CD14-positive monocyte (primary cell): Measurements from ENCODE around the gene ARFGAP3. TPM values are rescaled to one million over a fixed set of nuclear protein-coding genes. Genes with fewer than 3 reads are reported as not detected.

Experiments
- DNase-seq, 3 donors: peaks; one replicate each; pipeline ENCODE4 v3.0.0-alpha.2; 2011 to 2022
- H2AFZ ChIP-seq: 2 replicates; pipeline ENCODE4 v1.6.0; 2012; ENCODE audit warnings: mild to moderate bottlenecking, low read depth, low read length, inconsistent platforms; ENCODE audit not compliant: insufficient read depth, poor library complexity, severe bottlenecking
- H3K27ac ChIP-seq, 2 donors: 1 replicate in 1 of 2; 2 replicates in 1 of 2; pipeline ENCODE4 v1.5.1; 2012 to 2013; ENCODE audit warnings: low read length in 2 of 2, control low read depth in 1 of 2, inconsistent platforms in 1 of 2, low read depth in 1 of 2, mild to moderate bottlenecking in 1 of 2
- H3K27me3 ChIP-seq, 2 donors: one replicate each; pipeline versions ENCODE4 v1.6.0 to v1.6.1; 2011 to 2013; ENCODE audit warnings: low read length in 2 of 2; ENCODE audit not compliant: control insufficient read depth in 2 of 2, insufficient read depth in 2 of 2
- H3K36me3 ChIP-seq, 2 donors: replicated peaks in 1 of 2; 1 replicate in 1 of 2; 2 replicates in 1 of 2; pipeline versions ENCODE4 v1.5.1 to v1.6.1; 2012 to 2013; ENCODE audit warnings: low read length in 2 of 2, control low read depth in 1 of 2, inconsistent platforms in 1 of 2, mild to moderate bottlenecking in 1 of 2; ENCODE audit not compliant: insufficient read depth in 2 of 2, control insufficient read depth in 1 of 2
- H3K4me1 ChIP-seq, 2 donors: 1 replicate in 1 of 2; 2 replicates in 1 of 2; pipeline versions ENCODE4 v1.5.1 to v1.6.1; 2012 to 2013; ENCODE audit warnings: low read length in 2 of 2, control low read depth in 1 of 2, inconsistent platforms in 1 of 2, mild to moderate bottlenecking in 1 of 2, moderate library complexity in 1 of 2; ENCODE audit not compliant: insufficient read depth in 2 of 2, control insufficient read depth in 1 of 2
- H3K4me2 ChIP-seq: replicated peaks from 2 replicates; pipeline ENCODE3; 2012; ENCODE audit warnings: low read length, moderate library complexity, mild to moderate bottlenecking; ENCODE audit not compliant: poor library complexity, severe bottlenecking; ENCODE audit errors: extremely low read depth
- H3K4me3 ChIP-seq, 3 experiments: fragments of 200-600 bp in 1 of 3; sonication (generic) in 1 of 3; replicated peaks in 1 of 3; 1 replicate in 2 of 3; 2 replicates in 1 of 3; pipeline ENCODE4 v1.5.1; 2011 to 2013; ENCODE audit warnings: low read length in 3 of 3, mild to moderate bottlenecking in 3 of 3, control low read depth in 2 of 3, low read depth in 2 of 3, inconsistent platforms in 1 of 3, moderate library complexity in 1 of 3
- H3K79me2 ChIP-seq: 2 replicates; pipeline ENCODE4 v1.6.0; 2012; ENCODE audit warnings: mild to moderate bottlenecking, control low read depth, inconsistent platforms, low read length, moderate library complexity; ENCODE audit not compliant: insufficient read depth
- H3K9ac ChIP-seq: 2 replicates; pipeline ENCODE4 v1.6.0; 2017; ENCODE audit warnings: low read length, mild to moderate bottlenecking; ENCODE audit not compliant: insufficient read depth, poor library complexity, severe bottlenecking
- H3K9me3 ChIP-seq, 2 donors: replicated peaks in 1 of 2; 1 replicate in 1 of 2; 2 replicates in 1 of 2; pipeline versions ENCODE4 v1.5.1 to v1.6.1; 2012 to 2013; ENCODE audit warnings: low read length in 2 of 2, control low read depth in 1 of 2; ENCODE audit not compliant: control insufficient read depth in 1 of 2, insufficient read depth in 1 of 2
- H4K20me1 ChIP-seq: 2 replicates; pipeline ENCODE4 v1.6.0; 2012; ENCODE audit warnings: mild to moderate bottlenecking, low read length, control low read depth, moderate library complexity; ENCODE audit not compliant: insufficient read depth
- H3K27ac Mint-ChIP-seq, 7 donors: one replicate each; pipeline ENCODE4 v1.8.0; 2020; ENCODE audit warnings: mild to moderate bottlenecking in 7 of 7, mixed read lengths in 7 of 7, moderate library complexity in 6 of 7, inconsistent platforms in 2 of 7
- H3K27me3 Mint-ChIP-seq, 3 donors: one replicate each; pipeline ENCODE4 v1.8.0; 2021 to 2022; ENCODE audit warnings: low read depth in 3 of 3, mild to moderate bottlenecking in 3 of 3, mixed read lengths in 3 of 3, moderate library complexity in 3 of 3, inconsistent platforms in 1 of 3
- H3K36me3 Mint-ChIP-seq, 2 donors: one replicate each; pipeline ENCODE4 v1.8.0; 2020; ENCODE audit warnings: mixed read lengths in 2 of 2, inconsistent platforms in 1 of 2, mild to moderate bottlenecking in 1 of 2
- H3K4me1 Mint-ChIP-seq: one replicate; pipeline ENCODE4 v1.8.0; 2020; ENCODE audit warnings: mild to moderate bottlenecking, mixed read lengths
- H3K4me3 Mint-ChIP-seq, 2 donors: one replicate each; pipeline ENCODE4 v1.8.0; 2020; ENCODE audit warnings: mild to moderate bottlenecking in 2 of 2, mixed read lengths in 2 of 2, moderate library complexity in 1 of 2
- H3K9me3 Mint-ChIP-seq, 7 donors: one replicate each; pipeline ENCODE4 v1.8.0; 2020 to 2022; ENCODE audit warnings: mixed read lengths in 7 of 7, mild to moderate bottlenecking in 6 of 7, moderate library complexity in 6 of 7, inconsistent platforms in 2 of 7
- WGBS: methylation state at CpG from one replicate; pipeline ENCODE4 v1.1.5; 2013; ENCODE audit warnings: missing lambda C conversion rate; ENCODE audit not compliant: insufficient coverage; 5-methylcytosine and 5-hydroxymethylcytosine counted together
- intact Hi-C, 2 donors: fragments of 100-400 bp; cut with micrococcal nuclease; formaldehyde crosslinking; loops; one replicate each; pipeline versions ENCODE4 v1.15.0 to v1.15.1; 2023
- polyA plus RNA-seq, 3 donors: library from polyadenylated mRNA; depleted of rRNA in 1 of 3; unstranded in 2 of 3; stranded (reverse) in 1 of 3; fragments of 300-500 nt in 2 of 3; fragments of >200 nt in 1 of 3; fragmentation: Illumina TruSeq in 2 of 3; gene quantifications; 1 replicate in 2 of 3; 2 replicates in 1 of 3; pipeline ENCODE4 v1.2.3, GENCODE V29; 2012 to 2021
- TF ChIP-seq, protein P1 (sequence below): fragments of 200-600 bp; IDR thresholded peaks from one replicate; pipeline ENCODE4 v1.8.0; 2022; ENCODE audit warnings: antibody characterized with exemption, mild to moderate bottlenecking

Gene ARFGAP3
- polyA plus RNA-seq, 3 donors, result 22.3 to 38.7 (median 34.8) TPM

DNA sequence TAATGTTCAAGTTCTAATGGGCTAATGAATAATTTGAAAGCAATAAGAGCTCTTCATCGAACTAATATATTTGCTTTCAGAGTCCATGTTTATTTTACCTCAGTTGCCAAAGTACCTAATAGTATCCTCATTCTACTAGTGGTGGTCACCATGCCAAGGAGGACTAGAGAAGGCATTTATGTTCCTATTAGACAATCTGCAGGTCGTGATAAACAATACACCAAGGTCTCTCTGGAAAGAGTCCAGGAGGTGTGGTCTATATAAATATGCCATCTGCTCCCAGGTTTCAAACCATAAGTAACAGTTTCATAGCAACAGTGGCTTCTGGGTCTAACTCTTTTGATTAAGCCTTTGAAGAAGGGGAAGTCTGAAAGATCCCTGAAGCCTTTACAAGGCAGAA, 42.9 kb downstream of the ARFGAP3 start:
- Histone ChIP-seq H3K27ac (no peak overlapping the region), H3K4me1 (peaks cover under 1 to 2% of the 10 kb centered on the region in 2 donors), H3K9me3 (no peaks in the 10 kb centered on the region), H3K9ac (no peak overlapping the region), H3K79me2 (no peaks in the 10 kb centered on the region), H3K4me2 (no peak overlapping the region), H3K27me3 (no peaks in the 10 kb centered on the region), H4K20me1 (no peaks in the 10 kb centered on the region), H3K4me3 (no peak overlapping the region), H3K36me3 (peaks cover 51 to 89% of the 10 kb centered on the region in 2 donors), H2AFZ (no peak overlapping the region)
- H3K9me3 Mint-ChIP-seq, result no peaks in the 10 kb centered on the region
- no CpG with 5 or more reads among the region's 2 CpGs for WGBS
- TF ChIP-seq, protein P1, sequence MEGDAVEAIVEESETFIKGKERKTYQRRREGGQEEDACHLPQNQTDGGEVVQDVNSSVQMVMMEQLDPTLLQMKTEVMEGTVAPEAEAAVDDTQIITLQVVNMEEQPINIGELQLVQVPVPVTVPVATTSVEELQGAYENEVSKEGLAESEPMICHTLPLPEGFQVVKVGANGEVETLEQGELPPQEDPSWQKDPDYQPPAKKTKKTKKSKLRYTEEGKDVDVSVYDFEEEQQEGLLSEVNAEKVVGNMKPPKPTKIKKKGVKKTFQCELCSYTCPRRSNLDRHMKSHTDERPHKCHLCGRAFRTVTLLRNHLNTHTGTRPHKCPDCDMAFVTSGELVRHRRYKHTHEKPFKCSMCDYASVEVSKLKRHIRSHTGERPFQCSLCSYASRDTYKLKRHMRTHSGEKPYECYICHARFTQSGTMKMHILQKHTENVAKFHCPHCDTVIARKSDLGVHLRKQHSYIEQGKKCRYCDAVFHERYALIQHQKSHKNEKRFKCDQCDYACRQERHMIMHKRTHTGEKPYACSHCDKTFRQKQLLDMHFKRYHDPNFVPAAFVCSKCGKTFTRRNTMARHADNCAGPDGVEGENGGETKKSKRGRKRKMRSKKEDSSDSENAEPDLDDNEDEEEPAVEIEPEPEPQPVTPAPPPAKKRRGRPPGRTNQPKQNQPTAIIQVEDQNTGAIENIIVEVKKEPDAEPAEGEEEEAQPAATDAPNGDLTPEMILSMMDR, result no peak
- H3K27ac Mint-ChIP-seq, result no peak overlapping the region
- no peak for DNase-seq
- peaks cover 3% of the 10 kb centered on the region for H3K4me1 Mint-ChIP-seq
- intact Hi-C loops, result no loop called here
- no peak overlapping the region for H3K4me3 Mint-ChIP-seq
- peaks cover 68 to 83% of the 10 kb centered on the region in 2 donors for H3K36me3 Mint-ChIP-seq
- H3K27me3 Mint-ChIP-seq, result no peaks in the 10 kb centered on the region

DNA sequence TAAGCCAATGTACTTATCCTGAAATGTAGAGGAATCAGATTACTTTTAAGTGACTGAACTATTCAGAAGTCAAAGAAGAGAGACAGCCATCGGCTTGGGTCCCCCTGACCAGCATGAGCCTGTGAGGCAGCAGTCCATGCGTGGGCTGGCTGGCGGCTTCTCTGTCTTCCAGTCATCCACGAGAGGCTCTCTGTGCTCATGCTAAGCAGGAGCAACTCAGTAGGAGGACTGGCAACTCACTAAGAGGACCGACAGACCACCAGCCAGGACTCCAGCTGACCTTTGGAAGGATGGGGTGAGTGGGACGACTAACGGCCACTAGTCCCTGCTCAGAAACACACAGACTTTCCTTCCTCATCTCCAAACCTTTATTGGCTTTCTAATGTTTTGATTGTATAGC, 43.6 kb downstream of the ARFGAP3 start:
- Histone ChIP-seq H3K9me3 (no peaks in the 10 kb centered on the region), H3K4me1 (peaks cover 5 to 9% of the 10 kb centered on the region in 2 donors), H3K27me3 (no peaks in the 10 kb centered on the region), H3K9ac (no peak overlapping the region), H3K27ac (no peak overlapping the region), H3K36me3 (peaks cover 57 to 92% of the 10 kb centered on the region in 2 donors), H4K20me1 (no peaks in the 10 kb centered on the region), H3K4me3 (no peak overlapping the region), H2AFZ (no peak overlapping the region), H3K79me2 (no peaks in the 10 kb centered on the region), H3K4me2 (no peak overlapping the region)
- Mint-ChIP-seq H3K36me3 (peaks cover 71 to 86% of the 10 kb centered on the region in 2 donors), H3K4me3 (no peak overlapping the region), H3K27ac (peak overlapping the region in 1 of 7 donors; percentile 55), H3K27me3 (no peaks in the 10 kb centered on the region), H3K9me3 (no peaks in the 10 kb centered on the region), H3K4me1 (peaks cover 8% of the 10 kb centered on the region)
- TF ChIP-seq, protein P1, result no peak
- no peak for DNase-seq
- intact Hi-C loops, result no loop called here
- 100% methylated on average over 4 of the region's 7 CpGs for WGBS
